A549 (cell line): ENCODE results near the gene IL17RA. TPM values are rescaled to one million over a fixed set of nuclear protein-coding genes. Genes with fewer than 3 reads are reported as not detected.

Experiments
- ATOH8 ChIP-seq: fragments of 250-450 bp; sonication (Bioruptor Pico); IDR thresholded peaks from 2 replicates; pipeline ENCODE4 v1.5.0; 2020; ENCODE audit warnings: low read depth, mild to moderate bottlenecking, moderate library complexity
- NFE2L2 ChIP-seq: fragments of 150-350 bp; conservative IDR thresholded peaks from 2 replicates; pipeline ENCODE4 v1.6.1; 2014; ENCODE audit warnings: low read length
- POLR2A ChIP-seq: IDR thresholded peaks from 2 replicates; pipeline ENCODE4 v1.6.1; 2012; ENCODE audit warnings: mild to moderate bottlenecking, low read length
- USF2 ChIP-seq: fragments of 450-650 bp; IDR thresholded peaks from 2 replicates; pipeline ENCODE4 v1.6.1; 2014; ENCODE audit warnings: antibody characterized with exemption
- polyA plus RNA-seq, 4 experiments: library from polyadenylated mRNA; depleted of rRNA in 3 of 4; stranded (reverse); fragments of >200 nt; fragmentation: RNase III in 1 of 4; extraction: RNeasy Plus Mini Kit Qiagen cat#74134 plus additional on column Dnase treatment in 1 of 4; gene quantifications; 2 replicates in 3 of 4; 3 replicates in 1 of 4; pipeline ENCODE4 v1.2.3, GENCODE V29; 2011 to 2017

IL17RA gene
- polyA plus RNA-seq, 2 of the 4 experiments (the other 2 are of a cell fraction), result 4.3 to 6.4 TPM

- TF ChIP-seq ATOH8 (CRISPR knock-in tag) (no peak), USF2 (no peak), NFE2L2 (no peak), POLR2A (no peak)
Observed at GRCh38 chr22:17164392-17165024, 79.7 kb downstream of the IL17RA start (continued).

Other genes with a start within 250 kb of the IL17RA start
- not detected in 2 replicates for gene GAB4, start 76.8 kb upstream of the IL17RA start, polyA plus RNA-seq (2011; rRNA removed)
- gene GAB4, start 76.8 kb upstream of the IL17RA start, polyA plus RNA-seq (2017; fragmentation: RNase III; extraction: RNeasy Plus Mini Kit Qiagen cat#74134 plus additional on column Dnase treatment), result not detected in 3 replicates
- 0.03 TPM in 1 of 2 replicates, not detected in the other for gene TMEM121B, start 36.4 kb downstream of the IL17RA start, polyA plus RNA-seq (2011; rRNA removed)
- gene TMEM121B, start 36.4 kb downstream of the IL17RA start, polyA plus RNA-seq (2017; fragmentation: RNase III; extraction: RNeasy Plus Mini Kit Qiagen cat#74134 plus additional on column Dnase treatment), result 0.03 to 0.08 TPM (median 0.05 TPM) in 3 replicates
- gene HDHD5, start 74.3 kb downstream of the IL17RA start, polyA plus RNA-seq (2011; rRNA removed), result 19.7 and 27.3 TPM in 2 replicates
- gene HDHD5, start 74.3 kb downstream of the IL17RA start, polyA plus RNA-seq (2017; fragmentation: RNase III; extraction: RNeasy Plus Mini Kit Qiagen cat#74134 plus additional on column Dnase treatment), result 31.0 to 35.5 TPM (median 34.9 TPM) in 3 replicates
- gene ADA2, start 134.4 kb downstream of the IL17RA start, polyA plus RNA-seq (2011; rRNA removed), result 0.08 and 0.10 TPM in 2 replicates
- gene ADA2, start 134.4 kb downstream of the IL17RA start, polyA plus RNA-seq (2017; fragmentation: RNase III; extraction: RNeasy Plus Mini Kit Qiagen cat#74134 plus additional on column Dnase treatment), result not detected in 3 replicates